Type B pancreatic cell (in vitro differentiated cells): ENCODE results near the gene OR10A5. TPM values are rescaled to one million over a fixed set of nuclear protein-coding genes. Genes with fewer than 3 reads are reported as not detected.

ENCODE experiments used
- DNase-seq: peaks from one replicate; pipeline ENCODE4 v3.0.0; 2021; ENCODE audit warnings: mixed read lengths; ENCODE audit not compliant: unreplicated experiment; ENCODE audit errors: extremely low spot score
- H3K27ac Mint-ChIP-seq: 2 replicates; pipeline ENCODE4 v1.8.0; 2021; ENCODE audit warnings: mild to moderate bottlenecking, mixed read lengths
- H3K27me3 Mint-ChIP-seq: 2 replicates; pipeline ENCODE4 v1.8.0; 2021; ENCODE audit warnings: mixed read lengths
- H3K36me3 Mint-ChIP-seq: 2 replicates; pipeline ENCODE4 v1.8.0; 2021; ENCODE audit warnings: mixed read lengths
- H3K4me1 Mint-ChIP-seq: one replicate; pipeline ENCODE4 v1.8.0; 2021; ENCODE audit warnings: mixed read lengths; ENCODE audit not compliant: unreplicated experiment
- H3K4me3 Mint-ChIP-seq: 2 replicates; pipeline ENCODE4 v1.8.0; 2021; ENCODE audit warnings: mild to moderate bottlenecking, mixed read lengths
- H3K9me3 Mint-ChIP-seq: 2 replicates; pipeline ENCODE4 v1.8.0; 2021; ENCODE audit warnings: mixed read lengths
- CTCF ChIP-seq: fragments of 200-600 bp; sonication (generic); conservative IDR thresholded peaks from 2 replicates; pipeline ENCODE4 v1.5.0; 2021; ENCODE audit warnings: antibody characterized with exemption, mild to moderate bottlenecking
- total RNA-seq: library from RNA; stranded (reverse); gene quantifications from 2 replicates; pipeline ENCODE4 v1.2.1, GENCODE V29; 2021; ENCODE audit warnings: low replicate concordance

The OR10A5 gene
- total RNA-seq, 1 donor from 2014 or later: not detected

GRCh38 chr11:6856871-6857270, 11.4 kb downstream of the OR10A5 start:
- H3K4me1 Mint-ChIP-seq: no peaks in the 10 kb centered on the region
- no peak for TF ChIP-seq CTCF
- no peak overlapping the region for H3K27ac Mint-ChIP-seq
- no peaks in the 10 kb centered on the region for H3K27me3 Mint-ChIP-seq
- H3K36me3 Mint-ChIP-seq: no peaks in the 10 kb centered on the region
- H3K9me3 Mint-ChIP-seq: peaks cover 5% of the 10 kb centered on the region
- H3K4me3 Mint-ChIP-seq: no peak overlapping the region
- DNase-seq: no peak

DNA sequence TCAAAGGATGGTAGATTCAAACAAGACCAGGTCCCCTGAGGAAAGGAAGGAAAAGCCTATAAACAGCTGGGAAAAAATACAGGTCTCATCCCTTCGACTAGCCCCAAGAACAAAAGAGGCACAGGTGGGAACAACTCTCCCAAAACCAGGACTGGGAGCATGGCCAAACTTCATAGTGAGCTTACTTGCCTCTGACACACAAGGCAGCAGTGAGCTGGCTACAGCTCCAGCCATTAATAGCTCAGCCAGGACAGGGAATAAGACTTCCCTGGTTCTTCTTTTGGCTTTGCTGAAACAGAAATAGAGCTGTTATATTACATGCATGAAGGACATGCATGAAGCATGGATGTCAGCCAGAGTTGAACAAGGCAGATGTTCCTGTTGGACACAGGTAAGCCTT, 17.5 kb downstream of the OR10A5 start, which contains the start of gene OR10A2:
Gene OR10A2 (plus strand): TSS at position 97 of the 400 bp plus-strand sequence. CDS start 6,698 bp downstream, outside the sequence.
- H3K36me3 Mint-ChIP-seq: no peaks in the 10 kb centered on the region
- no peak within 1 kb of the TSS for H3K4me3 Mint-ChIP-seq
- no peak within 1 kb of the TSS for H3K27ac Mint-ChIP-seq
- H3K9me3 Mint-ChIP-seq: no peaks in the 10 kb centered on the region
- H3K4me1 Mint-ChIP-seq: no peaks in the 10 kb centered on the region
- no peak for DNase-seq
- no peaks in the 10 kb centered on the region for H3K27me3 Mint-ChIP-seq
- no peak for TF ChIP-seq CTCF

DNA sequence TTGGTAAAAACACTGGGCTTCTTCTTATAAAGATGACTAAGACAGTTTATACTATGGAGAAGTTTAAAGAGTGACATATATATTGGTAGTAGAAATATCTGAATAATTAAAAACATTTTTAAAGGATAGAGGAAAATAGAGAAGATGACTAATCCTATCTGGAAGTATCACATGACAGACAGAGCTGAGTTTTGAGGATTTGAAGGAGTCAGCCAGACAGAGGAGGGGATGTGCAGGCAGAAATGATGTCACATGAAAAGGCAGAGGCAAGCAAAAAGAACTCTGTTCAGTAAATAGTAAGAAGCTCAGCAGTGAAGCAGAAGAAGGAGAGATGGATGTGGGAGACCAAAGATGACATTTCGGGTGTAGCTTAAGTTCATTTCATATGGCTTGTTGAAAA, 19.0 kb downstream of the OR10A5 start:
- Mint-ChIP-seq H3K36me3 (no peaks in the 10 kb centered on the region), H3K4me1 (no peaks in the 10 kb centered on the region)

DNA sequence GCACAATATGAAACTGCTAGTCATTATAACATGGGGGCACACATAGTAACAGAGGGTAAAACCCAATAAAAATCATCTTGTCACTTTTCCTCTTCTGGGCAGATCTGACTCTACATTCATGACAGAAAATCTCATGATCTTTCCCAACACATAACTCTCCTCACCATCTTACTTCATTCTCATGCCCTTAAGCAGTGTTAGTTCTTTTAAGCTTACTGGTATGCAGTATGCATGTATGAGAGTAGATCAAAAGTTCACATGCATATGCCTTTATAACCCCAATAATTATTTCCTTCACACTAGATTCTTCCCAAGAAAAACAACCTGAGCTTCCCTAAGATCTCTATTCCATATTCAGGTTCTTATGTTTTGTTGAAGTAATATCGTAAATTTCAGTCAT, 25.8 kb downstream of the OR10A5 start:
- Mint-ChIP-seq H3K4me1 (no peaks in the 10 kb centered on the region), H3K9me3 (no peaks in the 10 kb centered on the region)

More for the DNA sequence above, 19.0 kb downstream of the OR10A5 start:
- H3K27ac Mint-ChIP-seq: no peak overlapping the region
- no peaks in the 10 kb centered on the region for H3K9me3 Mint-ChIP-seq
- no peak for DNase-seq
- H3K4me3 Mint-ChIP-seq: no peak overlapping the region
- TF ChIP-seq CTCF: no peak
- H3K27me3 Mint-ChIP-seq: no peaks in the 10 kb centered on the region

GRCh38 chr11:6875761-6876160, 30.3 kb downstream of the OR10A5 start:
- TF ChIP-seq CTCF: no peak
- H3K36me3 Mint-ChIP-seq: no peaks in the 10 kb centered on the region
- no peak overlapping the region for H3K27ac Mint-ChIP-seq
- no peaks in the 10 kb centered on the region for H3K27me3 Mint-ChIP-seq
- H3K9me3 Mint-ChIP-seq: no peaks in the 10 kb centered on the region
- DNase-seq: no peak
- no peaks in the 10 kb centered on the region for H3K4me1 Mint-ChIP-seq
- no peak overlapping the region for H3K4me3 Mint-ChIP-seq

More for the DNA sequence above, 25.8 kb downstream of the OR10A5 start:
- no peak overlapping the region for H3K27ac Mint-ChIP-seq
- no peak for DNase-seq
- H3K36me3 Mint-ChIP-seq: no peaks in the 10 kb centered on the region
- no peak overlapping the region for H3K4me3 Mint-ChIP-seq
- no peak for TF ChIP-seq CTCF
- H3K27me3 Mint-ChIP-seq: no peaks in the 10 kb centered on the region

DNA sequence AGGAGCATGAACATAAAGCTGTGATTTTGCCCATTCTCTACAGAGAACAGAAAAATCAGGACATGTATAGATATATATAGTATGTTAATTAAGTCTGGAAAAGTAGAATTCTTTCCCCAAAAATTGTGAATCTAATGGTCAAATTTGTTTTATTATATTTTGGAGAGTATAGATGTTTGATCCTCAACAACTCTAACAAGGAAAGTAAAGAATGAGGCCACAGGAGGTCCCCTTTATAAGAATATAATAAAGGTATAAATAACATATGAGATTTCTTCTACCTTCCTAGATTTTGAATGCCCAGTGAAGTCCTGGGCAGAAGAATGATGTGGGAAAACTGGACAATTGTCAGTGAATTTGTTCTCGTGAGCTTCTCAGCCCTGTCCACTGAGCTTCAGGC, 30.8 kb downstream of the OR10A5 start, which contains the start of gene OR10A4:
Gene OR10A4 (plus strand): TSS at position 301 of the 400 bp plus-strand sequence. CDS start 23 bp downstream, at position 324.
- Mint-ChIP-seq H3K27me3 (no peaks in the 10 kb centered on the region), H3K36me3 (no peaks in the 10 kb centered on the region), H3K4me1 (no peaks in the 10 kb centered on the region), H3K4me3 (no peak within 1 kb of the TSS), H3K27ac (no peak within 1 kb of the TSS), H3K9me3 (no peaks in the 10 kb centered on the region)
- no peak for TF ChIP-seq CTCF
- no peak for DNase-seq
